Liver (tissue), 9 donors: Measurements from ENCODE around the gene PAK1. TPM values are rescaled to one million over a fixed set of nuclear protein-coding genes. Genes with fewer than 3 reads are reported as not detected.

Experiments used
- DNase-seq: peaks from one replicate; pipeline ENCODE4 v3.0.0-alpha.2; 2017; ENCODE audit warnings: low spot score
- H3K27ac ChIP-seq, 2 donors: one replicate each; pipeline ENCODE4 v1.7.0; 2013; ENCODE audit warnings: inconsistent platforms in 2 of 2, low read length in 2 of 2, control low read depth in 1 of 2, low read depth in 1 of 2, mild to moderate bottlenecking in 1 of 2
- H3K27me3 ChIP-seq, 4 donors: one replicate each; pipeline versions ENCODE4 v1.6.1 to v1.7.0; 2013; ENCODE audit warnings: low read length in 3 of 4, inconsistent platforms in 1 of 4, mild to moderate bottlenecking in 1 of 4, moderate library complexity in 1 of 4; ENCODE audit not compliant: control insufficient read depth in 4 of 4, insufficient read depth in 4 of 4
- H3K36me3 ChIP-seq, 4 donors: one replicate each; pipeline versions ENCODE4 v1.6.1 to v1.7.0; 2013; ENCODE audit warnings: low read length in 3 of 4, mild to moderate bottlenecking in 3 of 4, low read depth in 1 of 4, moderate library complexity in 1 of 4; ENCODE audit not compliant: control insufficient read depth in 4 of 4, insufficient read depth in 3 of 4
- H3K4me1 ChIP-seq, 4 donors: one replicate each; pipeline versions ENCODE4 v1.6.1 to v1.7.0; 2013; ENCODE audit warnings: low read length in 3 of 4, mild to moderate bottlenecking in 3 of 4, moderate library complexity in 1 of 4; ENCODE audit not compliant: control insufficient read depth in 4 of 4, insufficient read depth in 4 of 4
- H3K4me3 ChIP-seq, 3 donors: one replicate each; pipeline versions ENCODE4 v1.6.1 to v1.7.0; 2013; ENCODE audit warnings: low read length in 3 of 3, control low read depth in 1 of 3, low read depth in 1 of 3, mild to moderate bottlenecking in 1 of 3
- H3K9ac ChIP-seq, 2 donors: one replicate each; pipeline ENCODE4 v1.7.0; 2013; ENCODE audit warnings: low read length in 2 of 2, mild to moderate bottlenecking in 2 of 2, moderate library complexity in 2 of 2, control low read depth in 1 of 2, low read depth in 1 of 2
- H3K9me3 ChIP-seq, 4 donors: one replicate each; pipeline versions ENCODE4 v1.6.1 to v1.7.0; 2013; ENCODE audit warnings: low read length in 3 of 4; ENCODE audit not compliant: control insufficient read depth in 4 of 4
- ATF3 ChIP-seq: IDR thresholded peaks from 2 replicates; pipeline ENCODE4 v1.6.1; 2016; ENCODE audit warnings: antibody characterized with exemption
- CTCF ChIP-seq: fragments of 150-350 bp; IDR thresholded peaks from 2 replicates; pipeline ENCODE4 v1.5.1; 2017; ENCODE audit warnings: improper control_type of control experiment, low read depth, low read length; ENCODE audit not compliant: missing input control
- EGR1 ChIP-seq, 2 donors: IDR thresholded peaks; 2 replicates each; pipeline ENCODE4 v1.6.1; 2016 to 2018; ENCODE audit warnings: antibody characterized with exemption in 2 of 2, low read depth in 2 of 2
- FOXA2 ChIP-seq: IDR thresholded peaks from 2 replicates; pipeline ENCODE4 v1.6.1; 2016; ENCODE audit warnings: antibody characterized with exemption
- GABPA ChIP-seq, 2 donors: IDR thresholded peaks in 1 of 2; conservative IDR thresholded peaks in 1 of 2; 2 replicates each; pipeline ENCODE4 v1.6.1; 2016; ENCODE audit warnings: antibody characterized with exemption in 2 of 2, mild to moderate bottlenecking in 1 of 2, moderate library complexity in 1 of 2
- HNF4A ChIP-seq, 2 donors: conservative IDR thresholded peaks; 2 replicates each; pipeline ENCODE4 v1.6.1; 2016; ENCODE audit warnings: antibody characterized with exemption in 2 of 2, mild to moderate bottlenecking in 2 of 2
- JUND ChIP-seq, 2 donors: IDR thresholded peaks; 2 replicates each; pipeline ENCODE4 v1.6.1; 2016; ENCODE audit warnings: antibody characterized with exemption in 2 of 2
- MAX ChIP-seq: IDR thresholded peaks from 2 replicates; pipeline ENCODE4 v1.6.1; 2016; ENCODE audit warnings: antibody characterized with exemption
- NR2F2 ChIP-seq: IDR thresholded peaks from 2 replicates; pipeline ENCODE4 v1.6.1; 2016; ENCODE audit warnings: antibody characterized with exemption
- RAD21 ChIP-seq, 2 donors: IDR thresholded peaks; 2 replicates each; pipeline ENCODE4 v1.6.1; 2016; ENCODE audit warnings: antibody characterized with exemption in 2 of 2, mild to moderate bottlenecking in 2 of 2
- RXRA ChIP-seq, 2 donors: IDR thresholded peaks; 2 replicates each; pipeline ENCODE4 v1.6.1; 2017 to 2018; ENCODE audit warnings: antibody characterized with exemption in 2 of 2, mild to moderate bottlenecking in 1 of 2
- SP1 ChIP-seq: IDR thresholded peaks from 2 replicates; pipeline ENCODE4 v1.6.1; 2018; ENCODE audit warnings: antibody characterized with exemption, mild to moderate bottlenecking
- TAF1 ChIP-seq: conservative IDR thresholded peaks from 2 replicates; pipeline ENCODE4 v1.6.1; 2016; ENCODE audit warnings: antibody characterized with exemption, mild to moderate bottlenecking
- WGBS: extraction: QIAGEN DNeasy Blood & Tissue Kit; methylation state at CpG from one replicate; pipeline ENCODE4 v1.1.7; 2013; 5-methylcytosine and 5-hydroxymethylcytosine counted together
- polyA plus RNA-seq, 2 donors: library from polyadenylated mRNA; stranded (reverse) in 1 of 2; unstranded in 1 of 2; fragments of 200-250 nt in 1 of 2; fragments of >200 nt in 1 of 2; fragmentation: Nextera tagmentation in 1 of 2; extraction: Ambion mirVana in 1 of 2; gene quantifications; one replicate each; pipeline versions ENCODE4 v1.2.1 to v1.2.3, GENCODE V29; 2013 to 2015
- total RNA-seq, 2 donors: library from RNA; depleted of rRNA; stranded (reverse); fragments of >200 nt; gene quantifications; one replicate each; pipeline ENCODE4 v1.2.3, GENCODE V29; 2014
- TF ChIP-seq, protein P1 (sequence below): IDR thresholded peaks from 2 replicates; pipeline ENCODE4 v1.6.1; 2016; ENCODE audit warnings: antibody characterized with exemption
- donor health status: healthy.
- donor health status: healthy.
- donor health status: healthy.
- donor health status: healthy.
- donor health status: healthy.

PAK1 gene
- total and polyA plus RNA-seq, 4 donors: 3.6 to 24.9 (median 7.4) TPM

DNA sequence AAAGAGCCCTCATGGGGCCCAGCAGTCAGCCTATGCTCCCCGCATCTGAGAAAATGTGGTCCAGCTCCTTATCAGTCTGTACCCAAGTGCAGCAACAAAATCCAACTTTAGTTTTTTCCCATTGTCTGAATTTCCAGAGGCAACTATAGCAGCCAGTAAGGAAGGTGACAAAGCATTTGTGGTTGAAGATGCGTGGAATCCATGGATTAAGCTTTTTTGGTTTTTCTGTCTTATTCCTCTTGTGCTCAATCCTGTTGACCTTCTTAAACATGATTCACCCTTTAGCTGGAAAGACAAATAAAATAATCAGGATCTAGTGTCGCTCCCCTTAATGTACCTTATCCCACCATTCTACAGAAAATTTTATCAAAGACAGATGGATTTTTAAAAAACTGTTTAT lies 186.8 kb downstream of the PAK1 start:
- no peaks in the 10 kb centered on the region for H3K9me3 ChIP-seq
- no peak for DNase-seq
- no peaks in the 10 kb centered on the region for H3K36me3 ChIP-seq
- no peak overlapping the region for H3K9ac ChIP-seq
- H3K4me3 ChIP-seq: no peak overlapping the region
- WGBS: 96% methylated on average over 3 of the region's 3 CpGs
- H3K27ac ChIP-seq: no peak overlapping the region
- TF ChIP-seq CTCF (no peak), NR2F2 (no peak), TAF1 (no peak), FOXA2 (no peak), EGR1 (IDR thresholded peaks at IDR 0.05; ENCODE audit: low read depth in 2 of 2) (no peak), ATF3 (no peak), GABPA (IDR thresholded peaks at IDR 0.05 in 1 of 2, conservative IDR thresholded peaks at IDR 0.05 in 1 of 2) (no peak), MAX (no peak), SP1 (no peak), RXRA (IDR thresholded peaks at IDR 0.05) (no peak)
- TF ChIP-seq, protein P1, sequence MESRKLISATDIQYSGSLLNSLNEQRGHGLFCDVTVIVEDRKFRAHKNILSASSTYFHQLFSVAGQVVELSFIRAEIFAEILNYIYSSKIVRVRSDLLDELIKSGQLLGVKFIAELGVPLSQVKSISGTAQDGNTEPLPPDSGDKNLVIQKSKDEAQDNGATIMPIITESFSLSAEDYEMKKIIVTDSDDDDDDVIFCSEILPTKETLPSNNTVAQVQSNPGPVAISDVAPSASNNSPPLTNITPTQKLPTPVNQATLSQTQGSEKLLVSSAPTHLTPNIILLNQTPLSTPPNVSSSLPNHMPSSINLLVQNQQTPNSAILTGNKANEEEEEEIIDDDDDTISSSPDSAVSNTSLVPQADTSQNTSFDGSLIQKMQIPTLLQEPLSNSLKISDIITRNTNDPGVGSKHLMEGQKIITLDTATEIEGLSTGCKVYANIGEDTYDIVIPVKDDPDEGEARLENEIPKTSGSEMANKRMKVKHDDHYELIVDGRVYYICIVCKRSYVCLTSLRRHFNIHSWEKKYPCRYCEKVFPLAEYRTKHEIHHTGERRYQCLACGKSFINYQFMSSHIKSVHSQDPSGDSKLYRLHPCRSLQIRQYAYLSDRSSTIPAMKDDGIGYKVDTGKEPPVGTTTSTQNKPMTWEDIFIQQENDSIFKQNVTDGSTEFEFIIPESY: no peak
- peaks cover 0 to 7% (median 1%) of the 10 kb centered on the region in 4 donors for H3K4me1 ChIP-seq
- no peaks in the 10 kb centered on the region for H3K27me3 ChIP-seq

DNA sequence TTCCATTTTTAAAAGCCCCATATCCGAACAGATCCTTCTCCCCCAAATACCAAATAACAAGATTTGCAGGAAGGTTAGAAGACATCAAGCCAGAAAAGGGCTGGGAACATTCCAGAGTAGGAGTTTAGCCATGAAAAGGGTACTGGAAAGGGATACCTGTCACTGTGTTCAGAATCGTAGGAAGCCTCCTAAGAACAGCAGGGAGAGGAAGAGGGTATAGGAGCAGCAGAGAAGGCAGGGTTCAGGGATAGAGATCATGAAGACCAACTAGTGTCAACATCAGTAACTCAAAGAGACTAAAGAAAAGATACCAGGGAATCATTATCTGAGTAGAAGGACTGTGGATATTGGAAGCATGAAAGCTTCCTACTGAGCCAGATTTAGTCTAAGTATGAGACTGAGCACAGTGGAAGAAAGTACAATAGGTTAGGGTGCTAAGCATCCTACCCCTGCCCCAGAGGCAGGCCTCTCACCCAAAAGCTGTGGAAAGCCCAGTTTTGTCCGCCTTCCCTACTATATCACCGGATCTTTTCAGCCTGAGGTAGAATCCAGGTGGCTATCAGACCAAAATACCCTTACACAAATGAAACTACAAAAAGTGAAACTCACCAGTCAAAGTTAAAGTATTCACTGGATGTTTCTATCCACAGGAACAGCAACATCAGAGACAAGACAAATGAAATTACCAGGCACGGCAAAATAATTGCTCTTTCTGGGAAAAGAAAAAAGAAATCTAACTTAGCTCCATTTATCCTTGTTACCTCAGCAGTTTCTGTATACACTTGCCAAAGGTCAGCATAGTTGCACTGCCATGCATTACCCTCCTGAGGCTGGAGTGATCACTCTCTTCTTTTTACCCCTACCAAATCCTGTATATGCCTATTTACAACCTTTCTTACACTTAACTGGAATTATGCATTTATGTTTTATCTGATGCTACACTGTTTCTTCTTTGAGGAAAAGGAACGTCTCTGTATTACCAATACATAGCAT lies 189.1 kb downstream of the PAK1 start:
- DNase-seq: no peak
- no peaks in the 10 kb centered on the region for H3K27me3 ChIP-seq
- H3K4me1 ChIP-seq: peaks cover 0 to 9% (median 1%) of the 10 kb centered on the region in 4 donors
- H3K4me3 ChIP-seq: peak overlapping the region in 2 of 3 donors; percentile 2 to 3
- 65% methylated on average over 6 of the region's 6 CpGs for WGBS
- no peaks in the 10 kb centered on the region for H3K9me3 ChIP-seq
- H3K36me3 ChIP-seq: no peaks in the 10 kb centered on the region
- peak overlapping the region in 1 of 2 donors; percentile 66 for H3K9ac ChIP-seq
- peak overlapping the region; percentile 23 to 84 for H3K27ac ChIP-seq
- peak in 1 of 2 donors; percentile 13 for TF ChIP-seq RAD21 (IDR thresholded peaks at IDR 0.05)
- peak in 1 of 2 donors; percentile 50 for TF ChIP-seq RXRA (IDR thresholded peaks at IDR 0.05)
- no peak for TF ChIP-seq EGR1 (IDR thresholded peaks at IDR 0.05; ENCODE audit: low read depth in 2 of 2)
- TF ChIP-seq HNF4A (conservative IDR thresholded peaks at IDR 0.05): peak in 1 of 2 donors; percentile 59
- TF ChIP-seq JUND (IDR thresholded peaks at IDR 0.05): no peak
